ENCODE data around the gene SYNJ2.

DNA sequence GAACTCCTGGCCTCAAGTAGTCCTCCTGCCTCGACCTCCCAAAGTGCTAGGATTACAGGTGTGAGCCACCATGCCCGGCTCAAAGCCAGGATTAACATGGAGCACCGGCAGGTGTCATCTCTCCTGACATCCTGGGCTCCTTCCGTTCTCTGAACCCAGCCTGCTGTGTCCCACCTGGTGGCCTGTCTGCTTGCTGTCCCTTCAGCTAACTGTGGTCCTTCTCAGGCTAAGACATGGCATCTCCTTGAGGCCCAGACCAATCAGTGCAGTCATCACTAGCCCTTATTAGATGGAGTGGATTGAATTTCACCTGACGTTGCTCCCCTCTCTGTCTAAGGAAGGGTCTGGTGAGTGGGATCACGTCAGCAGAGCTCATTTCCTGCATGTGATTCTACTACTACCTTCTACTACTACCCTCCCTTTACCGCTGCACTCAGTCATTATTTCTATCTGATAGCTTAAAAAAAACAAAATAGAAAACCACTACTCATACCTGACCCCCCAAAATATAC is 28.0 kb upstream of the SYNJ2 start:
- TF ChIP-seq, protein P1, sequence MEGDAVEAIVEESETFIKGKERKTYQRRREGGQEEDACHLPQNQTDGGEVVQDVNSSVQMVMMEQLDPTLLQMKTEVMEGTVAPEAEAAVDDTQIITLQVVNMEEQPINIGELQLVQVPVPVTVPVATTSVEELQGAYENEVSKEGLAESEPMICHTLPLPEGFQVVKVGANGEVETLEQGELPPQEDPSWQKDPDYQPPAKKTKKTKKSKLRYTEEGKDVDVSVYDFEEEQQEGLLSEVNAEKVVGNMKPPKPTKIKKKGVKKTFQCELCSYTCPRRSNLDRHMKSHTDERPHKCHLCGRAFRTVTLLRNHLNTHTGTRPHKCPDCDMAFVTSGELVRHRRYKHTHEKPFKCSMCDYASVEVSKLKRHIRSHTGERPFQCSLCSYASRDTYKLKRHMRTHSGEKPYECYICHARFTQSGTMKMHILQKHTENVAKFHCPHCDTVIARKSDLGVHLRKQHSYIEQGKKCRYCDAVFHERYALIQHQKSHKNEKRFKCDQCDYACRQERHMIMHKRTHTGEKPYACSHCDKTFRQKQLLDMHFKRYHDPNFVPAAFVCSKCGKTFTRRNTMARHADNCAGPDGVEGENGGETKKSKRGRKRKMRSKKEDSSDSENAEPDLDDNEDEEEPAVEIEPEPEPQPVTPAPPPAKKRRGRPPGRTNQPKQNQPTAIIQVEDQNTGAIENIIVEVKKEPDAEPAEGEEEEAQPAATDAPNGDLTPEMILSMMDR (IDR thresholded peaks at IDR 0.05), result no peak
- TF ChIP-seq POLR2A (IDR thresholded peaks at IDR 0.05), result no peak
